GM21529 (cell line): ENCODE measurements around the gene MOB1A.
"Not testable (repeated sequence)": the region's sequence is repeated elsewhere in the genome, so short reads cannot be mapped to it uniquely, and the experiment has no call there.

ENCODE experiments used
- ATAC-seq: cut with Tn5 transposase; IDR thresholded peaks from one replicate; pipeline ENCODE4 v1.9.1; 2021; ENCODE audit not compliant: unreplicated experiment

Gene MOB1A

GRCh38 chr2:74178211-74179062 is at the start of gene MOB1A:
Gene MOB1A (minus strand): TSS chr2:74178879. CDS start chr2:74178674, 205 bp downstream.
- peak; percentile 72 for ATAC-seq

GRCh38 chr2:74227646-74228045 is 49.0 kb upstream of the MOB1A start:
- ATAC-seq, result no peak

GRCh38 chr2:74226648-74227213 is 48.1 kb upstream of the MOB1A start:
- no peak for ATAC-seq

GRCh38 chr2:74225698-74226459 is 47.2 kb upstream of the MOB1A start:
- no peak for ATAC-seq

- no peak for ATAC-seq
These were observed 45.5 kb upstream of the MOB1A start for GRCh38 chr2:74223941-74224770.

- no peak for ATAC-seq
These were observed 43.6 kb upstream of the MOB1A start for GRCh38 chr2:74222300-74222650.

- ATAC-seq, result no peak
These were observed 43.1 kb upstream of the MOB1A start for GRCh38 chr2:74221604-74222299.

GRCh38 chr2:74221091-74221490 is 42.4 kb upstream of the MOB1A start:
- no peak for ATAC-seq

- ATAC-seq, result no peak
These were observed 41.3 kb upstream of the MOB1A start for GRCh38 chr2:74219846-74220486.

GRCh38 chr2:74216642-74217041 is 38.0 kb upstream of the MOB1A start:
- ATAC-seq, result no peak

GRCh38 chr2:74215771-74216170 is 37.1 kb upstream of the MOB1A start:
- not testable (repeated sequence) for ATAC-seq

- ATAC-seq, result no peak
These were observed 34.2 kb upstream of the MOB1A start for GRCh38 chr2:74212702-74213410.

- peak; percentile 68 for ATAC-seq
These were observed 27.6 kb upstream of the MOB1A start for GRCh38 chr2:74206180-74206688.

GRCh38 chr2:74205596-74205995 is 26.9 kb upstream of the MOB1A start:
- peak; percentile 53 for ATAC-seq

GRCh38 chr2:74205113-74205512 is 26.4 kb upstream of the MOB1A start:
- ATAC-seq, result no peak

- no peak for ATAC-seq
These were observed 25.8 kb upstream of the MOB1A start for GRCh38 chr2:74204436-74204835.

- ATAC-seq, result no peak
These were observed 22.9 kb upstream of the MOB1A start for GRCh38 chr2:74201596-74201995.

- ATAC-seq, result no peak
These were observed 22.5 kb upstream of the MOB1A start for GRCh38 chr2:74201196-74201595.

GRCh38 chr2:74199871-74200305 is 21.2 kb upstream of the MOB1A start:
- ATAC-seq, result no peak
